Ecto neural progenitor cell (in vitro differentiated cells): ENCODE results near the gene SLC35G2.
A peak's percentile ranks its signal among the peaks of the same experiment; 100 is the strongest.
"Not testable (repeated sequence)": the region's sequence is repeated elsewhere in the genome, so short reads cannot be mapped to it uniquely, and the experiment has no call there.

ENCODE experiments used
- DNase-seq: peaks from one replicate; pipeline ENCODE4 v3.0.0-alpha.2; 2018; ENCODE audit warnings: low spot score

The SLC35G2 gene

DNA sequence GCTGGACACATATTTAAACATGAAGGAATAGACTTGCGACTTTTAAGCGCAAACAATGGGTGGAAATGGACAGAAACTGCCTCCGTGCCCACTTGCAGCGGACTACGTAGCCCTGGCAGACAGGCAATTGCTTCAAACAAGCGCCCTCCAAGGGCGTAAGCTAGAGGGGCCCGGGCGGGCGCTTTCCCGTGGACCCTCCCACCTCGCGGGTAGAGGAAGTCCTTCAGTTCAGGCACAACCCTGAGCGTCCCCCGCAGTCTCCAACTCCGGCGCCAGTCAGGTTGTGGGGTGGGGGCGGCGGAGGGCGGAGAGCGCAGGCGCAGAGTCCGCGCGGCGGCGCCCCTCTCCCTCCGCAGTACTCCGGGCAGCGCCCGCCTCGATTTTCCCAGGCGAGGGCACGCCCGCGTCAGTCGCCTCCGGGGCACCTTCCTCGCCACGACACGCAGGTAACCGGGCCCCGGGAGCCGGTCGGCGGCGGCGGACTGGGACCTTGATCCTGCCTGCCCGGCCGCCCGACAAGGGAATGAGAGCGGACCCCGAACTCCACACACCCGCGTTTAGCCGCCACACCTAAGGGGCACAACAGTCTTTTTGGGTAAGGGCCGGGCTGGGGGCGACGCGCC is at the start of gene SLC35G2:
Gene SLC35G2, plus strand, starts transcription at position 358 of the 623 bp plus-strand sequence. CDS start 35,335 bp downstream, outside the sequence.
- DNase-seq = peak; percentile 82

DNA sequence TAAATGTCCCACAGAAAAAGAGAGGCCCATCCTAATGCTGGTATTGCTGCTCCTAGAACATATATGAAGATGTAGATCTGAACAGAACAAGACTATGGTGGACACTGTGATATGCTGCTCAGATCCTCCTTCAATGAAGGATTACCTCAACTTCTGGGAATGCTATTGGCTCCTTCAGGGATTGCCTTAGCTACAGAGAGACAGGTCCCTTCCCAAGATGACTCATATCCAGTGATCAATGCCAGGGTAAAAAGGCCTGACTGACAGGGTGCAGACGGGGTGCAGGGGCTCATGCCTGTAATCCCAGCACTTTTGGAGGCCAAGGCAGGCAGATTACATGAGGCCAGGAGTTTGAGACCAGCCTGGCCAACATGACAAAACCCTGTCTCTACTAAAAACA is 46.2 kb upstream of the SLC35G2 start:
- DNase-seq = no peak

DNA sequence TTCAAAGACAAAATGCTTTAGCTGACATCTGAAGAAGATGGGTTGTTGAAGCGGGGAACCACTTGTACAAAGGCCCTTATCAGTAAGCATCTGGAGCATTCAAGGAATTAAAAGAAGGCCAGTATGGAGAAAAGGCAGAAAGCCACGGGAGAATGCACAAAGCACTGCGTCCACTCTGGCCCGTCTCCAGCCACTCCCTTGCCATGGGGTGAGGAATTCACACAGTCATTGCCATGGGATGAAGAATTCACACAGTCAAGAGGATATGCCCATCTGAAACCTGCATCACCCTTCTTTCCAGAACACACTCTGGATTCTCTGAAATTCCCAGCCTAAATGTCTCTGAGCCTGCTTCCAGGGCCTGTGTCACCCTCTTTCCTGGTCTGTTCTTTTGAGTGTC is 40.1 kb upstream of the SLC35G2 start:
- no peak for DNase-seq

DNA sequence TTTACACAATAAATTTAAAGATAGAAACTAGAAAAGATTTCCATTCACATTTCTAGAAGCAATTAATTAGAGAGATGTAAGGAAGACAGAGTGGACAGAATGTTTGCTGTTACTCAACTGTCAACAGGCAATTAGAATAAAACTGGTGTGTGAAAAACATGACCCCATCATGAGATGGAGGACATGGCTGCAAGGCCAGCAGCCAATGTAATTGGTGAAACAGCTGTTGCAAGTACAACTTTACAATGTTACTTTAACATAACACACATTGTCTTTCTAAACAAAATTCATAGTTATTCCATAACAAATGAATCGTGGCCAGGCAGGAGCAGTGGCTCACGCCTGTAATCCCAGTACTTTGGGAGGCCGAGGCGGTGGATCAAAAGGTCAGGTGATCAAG is 38.2 kb upstream of the SLC35G2 start:
- no peak for DNase-seq

DNA sequence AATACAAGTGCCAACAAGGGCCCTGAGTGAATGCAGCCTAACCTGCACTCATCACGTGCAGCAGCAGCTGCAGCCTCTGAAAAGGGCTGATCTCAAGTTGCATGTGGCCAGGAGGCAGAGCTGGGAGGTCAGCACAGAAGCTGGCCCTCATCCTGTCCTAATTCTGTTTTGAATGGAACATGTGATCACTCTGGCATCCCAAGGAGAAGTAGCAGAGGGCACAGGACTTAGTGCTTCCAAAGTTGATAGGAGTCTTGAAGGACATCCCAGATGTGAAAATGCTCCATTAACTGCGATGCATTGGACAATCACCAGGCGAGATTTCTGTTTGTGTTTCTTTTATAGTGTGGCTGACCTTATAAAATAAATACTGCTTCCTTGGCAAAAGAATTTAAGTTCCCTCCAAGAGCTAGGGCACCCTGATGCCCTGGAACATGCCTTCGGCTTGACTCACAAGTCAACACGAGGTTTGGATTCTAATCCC is 35.2 kb upstream of the SLC35G2 start:
- no peak for DNase-seq

DNA sequence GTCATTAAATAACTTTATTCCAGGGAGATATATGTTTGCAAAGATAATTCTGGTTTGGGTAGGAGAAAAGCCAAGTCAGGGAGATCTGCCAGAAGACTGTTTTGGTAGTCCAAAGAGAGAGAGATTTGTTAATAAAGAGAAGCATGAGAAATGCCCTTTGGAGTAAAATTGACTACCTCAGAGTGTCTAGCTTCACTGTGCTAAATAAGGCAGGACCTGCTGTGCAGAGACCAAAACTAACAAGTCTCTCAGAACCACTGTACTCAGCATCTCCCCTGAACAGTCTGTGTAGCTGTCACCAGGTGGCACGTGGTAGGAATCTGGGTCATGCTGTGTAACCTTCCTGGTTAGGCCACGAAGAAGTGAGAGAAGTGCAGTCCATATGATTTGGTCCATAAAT is 31.6 kb upstream of the SLC35G2 start:
- no peak for DNase-seq

DNA sequence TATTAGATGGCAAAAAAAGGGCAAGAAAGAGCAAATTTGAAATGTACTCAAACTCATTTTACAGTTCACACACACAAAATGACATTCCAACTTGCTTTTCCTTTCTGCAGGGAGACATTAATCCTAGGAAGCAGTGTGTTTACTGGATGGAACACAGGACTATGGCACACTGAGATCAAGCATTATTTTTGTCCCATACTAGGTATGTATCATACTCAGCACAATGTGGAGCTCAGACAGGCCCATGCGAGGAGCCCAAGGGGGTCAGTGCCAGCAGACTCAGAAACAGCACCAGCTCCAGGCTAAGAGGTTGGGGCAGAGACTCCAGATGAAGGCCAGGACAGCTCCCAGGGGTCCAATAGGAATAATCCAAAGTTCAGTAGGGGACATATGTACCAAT is 30.8 kb upstream of the SLC35G2 start:
- DNase-seq = no peak

DNA sequence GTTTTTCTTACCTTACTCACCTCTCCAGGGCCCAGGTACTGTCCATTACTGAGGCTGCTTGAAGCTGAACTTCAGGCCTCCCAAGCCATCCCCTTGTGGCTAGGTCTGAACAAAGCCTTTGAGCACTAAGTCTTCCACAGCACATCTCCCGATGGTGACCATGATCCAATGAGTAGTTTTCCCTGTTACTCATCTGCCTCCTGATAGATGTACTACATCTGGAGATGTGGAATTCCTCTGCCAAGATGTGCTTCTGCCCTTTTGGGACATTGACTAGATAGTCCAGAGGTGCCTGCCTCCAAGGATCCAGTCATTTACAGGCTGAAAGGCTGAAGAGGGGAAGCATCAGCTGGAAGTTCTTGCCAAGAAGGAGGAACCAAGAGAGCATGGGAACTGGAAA is 28.9 kb upstream of the SLC35G2 start:
- no peak for DNase-seq

DNA sequence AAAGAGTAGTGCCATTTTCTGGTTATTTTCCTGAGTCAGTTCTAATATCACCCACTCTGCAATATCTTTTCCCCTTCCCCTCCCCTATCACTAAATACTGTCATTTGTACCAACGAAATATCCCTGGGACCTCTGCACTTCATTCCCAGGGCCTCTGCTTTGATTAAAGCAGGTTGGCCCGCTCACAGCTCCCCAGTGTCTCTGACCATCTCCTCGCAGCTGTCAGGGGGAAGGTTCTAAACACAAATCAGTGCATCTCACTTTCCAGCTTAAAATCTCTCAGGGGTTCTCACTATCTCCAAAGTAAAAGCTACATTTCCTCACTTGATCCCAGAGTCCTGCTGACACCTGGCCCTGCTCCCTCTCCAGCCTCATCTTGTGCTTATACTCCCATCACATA is 28.1 kb upstream of the SLC35G2 start:
- DNase-seq = no peak

DNA sequence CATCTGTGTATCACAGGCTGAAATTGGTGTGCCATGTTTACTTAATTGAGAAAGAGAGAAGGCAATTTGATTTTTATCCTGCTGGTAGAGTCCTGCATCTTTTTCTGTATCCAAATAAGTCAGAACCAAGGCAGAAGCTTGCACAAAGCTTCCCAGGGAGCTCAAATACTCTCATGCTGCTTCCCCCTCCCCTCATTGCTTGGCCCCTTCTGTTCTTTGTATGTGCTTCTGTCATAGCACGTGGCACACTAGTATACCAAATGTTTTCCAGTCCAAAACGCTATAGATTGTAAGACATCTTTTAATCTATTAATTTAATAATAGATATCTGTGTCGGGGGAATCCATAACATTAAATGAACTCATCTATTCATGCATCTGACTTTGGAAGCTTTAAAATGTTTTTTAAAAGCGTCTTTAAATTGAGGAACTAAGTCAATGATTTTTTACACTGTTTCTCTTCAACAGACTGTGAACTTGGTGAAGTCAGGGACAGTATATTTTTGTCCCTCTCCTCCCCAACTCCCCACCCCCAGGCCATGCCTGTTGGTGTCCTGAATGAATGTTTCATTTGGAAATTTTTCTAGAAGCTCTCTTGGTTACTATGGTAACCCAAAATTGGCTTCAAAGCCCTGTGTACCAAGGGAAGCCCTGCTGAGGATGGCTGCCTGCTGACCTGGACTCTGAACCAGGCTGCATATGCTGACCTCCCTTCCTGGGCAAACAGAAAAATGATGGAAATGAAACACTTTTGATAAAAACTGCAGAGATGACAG is 26.2 kb upstream of the SLC35G2 start:
- no peak for DNase-seq

DNA sequence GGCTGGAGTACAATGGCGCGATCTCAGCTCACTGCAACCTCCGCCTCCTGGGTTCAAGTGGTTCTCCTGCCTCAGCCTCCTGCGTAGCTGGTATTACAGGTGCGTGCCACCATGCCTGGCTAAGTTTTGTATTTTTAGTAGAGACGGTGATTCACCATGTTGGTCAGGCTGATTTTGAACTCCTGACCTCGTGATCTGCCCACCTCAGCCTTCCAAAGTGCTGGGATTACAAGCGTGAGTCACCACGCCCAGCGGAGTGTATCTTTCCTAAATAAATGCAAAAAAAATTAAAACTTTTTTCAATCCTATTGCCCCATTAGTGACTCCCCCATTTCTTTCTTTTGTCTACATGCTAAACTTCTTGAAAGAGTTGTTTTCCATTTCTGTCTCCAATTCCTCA is 17.8 kb upstream of the SLC35G2 start:
- not testable (repeated sequence) for DNase-seq

DNA sequence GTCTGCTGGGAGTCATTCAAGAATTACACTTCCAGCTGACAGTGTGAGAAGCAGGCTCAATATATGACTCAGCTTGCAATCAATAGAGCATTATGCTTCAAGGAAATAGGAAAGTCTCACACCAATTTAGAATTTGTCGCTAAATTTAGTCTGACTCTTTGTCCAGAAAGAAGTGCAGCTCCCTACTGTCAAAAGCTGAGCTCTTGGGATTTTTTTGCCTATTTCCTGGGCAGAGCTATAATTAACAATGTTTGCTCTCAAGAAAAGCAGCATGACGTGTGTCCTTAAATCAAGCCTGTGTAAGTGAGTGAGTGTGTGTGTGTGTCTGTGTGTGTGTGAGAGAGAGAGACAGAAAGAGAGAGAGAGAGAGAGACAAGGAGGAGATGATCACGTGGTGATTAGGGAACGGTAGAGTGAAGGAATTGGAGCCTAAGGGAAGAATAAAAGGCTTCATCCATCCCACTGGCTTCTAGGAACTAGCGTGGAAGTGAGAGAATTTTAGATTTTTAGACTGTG is 16.4 kb upstream of the SLC35G2 start:
- no peak for DNase-seq

DNA sequence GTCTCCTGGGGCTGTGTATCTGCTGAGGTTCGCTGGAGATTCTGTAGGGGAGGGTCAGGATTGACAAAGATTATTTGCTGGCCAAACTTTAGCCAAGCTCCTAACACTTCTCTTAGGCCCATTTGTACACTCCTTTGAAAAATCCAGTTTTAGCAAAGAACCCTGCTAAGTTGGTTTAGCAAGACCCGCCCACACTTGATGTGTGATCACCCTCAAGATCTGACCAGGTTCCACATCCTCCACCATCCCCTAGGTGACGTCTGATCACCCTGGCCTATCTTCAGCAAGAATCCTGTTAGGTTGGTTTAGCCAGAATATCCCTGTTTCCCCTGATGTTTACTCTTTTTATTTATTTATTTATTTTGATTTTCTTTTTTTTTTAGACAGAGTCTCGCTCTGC is 14.8 kb upstream of the SLC35G2 start:
- no peak for DNase-seq

DNA sequence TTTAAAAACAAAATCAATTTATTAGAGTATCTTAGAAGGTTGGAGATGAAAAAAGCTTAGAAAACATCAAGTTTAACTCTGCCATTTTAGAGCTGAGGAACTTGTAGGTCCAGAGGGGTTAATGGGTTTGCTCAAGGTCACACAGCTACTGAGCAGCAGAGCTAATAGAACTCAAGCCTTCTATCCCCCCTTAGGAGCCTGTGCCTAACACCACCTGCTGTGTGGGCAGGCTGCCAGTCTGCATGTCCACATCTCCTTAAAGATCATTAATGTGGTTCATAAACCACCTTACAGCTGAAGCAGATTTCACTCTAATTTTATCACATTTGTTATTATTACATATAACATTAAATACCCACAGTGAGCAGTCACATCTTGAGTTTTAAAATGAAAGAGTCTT is 14.1 kb upstream of the SLC35G2 start:
- DNase-seq = no peak

DNA sequence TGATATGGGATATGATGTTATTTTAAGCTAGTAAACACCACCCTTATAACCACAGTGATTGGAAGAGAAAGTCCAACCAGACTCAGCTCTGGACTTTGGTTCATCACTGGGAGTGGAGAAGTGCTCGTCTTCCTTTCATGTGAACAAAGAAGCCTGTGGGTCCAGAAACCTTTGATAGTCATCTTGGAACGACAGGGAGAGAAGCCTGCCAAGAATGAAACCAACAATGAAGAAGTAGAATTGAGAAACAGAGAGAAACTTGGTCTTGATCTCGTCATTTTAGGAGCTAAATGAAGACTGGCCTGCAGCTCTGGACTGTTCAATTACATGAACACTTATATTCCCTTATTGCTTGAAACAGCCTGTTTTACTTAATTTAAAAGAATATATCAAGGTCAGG is 13.1 kb upstream of the SLC35G2 start:
- DNase-seq = no peak

DNA sequence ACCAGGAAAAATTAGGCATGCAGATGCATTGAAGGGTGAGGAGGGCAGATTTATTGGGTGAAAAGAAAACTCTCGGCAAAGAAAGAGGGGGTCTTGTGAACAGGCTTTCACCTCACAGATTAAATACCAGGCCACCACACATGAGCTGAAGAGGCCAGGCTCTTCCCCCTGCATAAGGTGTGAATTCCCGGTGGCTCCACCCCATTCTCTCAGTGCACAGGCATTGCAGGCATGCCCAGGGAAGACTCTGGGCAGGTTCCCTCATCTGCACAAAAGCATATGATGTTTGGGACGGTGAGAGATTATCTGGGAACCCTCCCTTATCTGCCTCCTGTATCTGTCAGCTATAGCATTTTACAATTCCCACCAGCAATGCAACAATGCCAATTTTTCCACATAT is 7.2 kb upstream of the SLC35G2 start:
- DNase-seq = no peak

DNA sequence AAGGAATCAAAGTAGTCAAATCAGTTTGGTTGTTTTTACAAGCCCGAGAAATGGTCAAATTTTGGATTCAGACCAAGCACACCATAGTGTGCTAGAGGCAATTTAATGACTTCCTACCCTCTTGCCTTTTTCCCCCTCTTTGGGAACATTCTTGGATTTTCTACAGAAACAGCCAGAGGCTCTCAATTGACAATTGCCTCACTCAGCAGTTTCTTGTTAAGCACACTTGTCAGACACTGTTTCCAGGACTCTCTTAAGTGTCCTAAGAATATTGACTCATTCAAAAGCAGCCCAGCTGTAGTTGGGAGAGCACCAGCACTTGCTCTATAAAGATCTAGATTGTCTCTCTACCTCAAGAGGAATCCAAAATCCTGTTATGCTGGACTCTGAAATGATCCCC is 1.5 kb upstream of the SLC35G2 start:
- no peak for DNase-seq

DNA sequence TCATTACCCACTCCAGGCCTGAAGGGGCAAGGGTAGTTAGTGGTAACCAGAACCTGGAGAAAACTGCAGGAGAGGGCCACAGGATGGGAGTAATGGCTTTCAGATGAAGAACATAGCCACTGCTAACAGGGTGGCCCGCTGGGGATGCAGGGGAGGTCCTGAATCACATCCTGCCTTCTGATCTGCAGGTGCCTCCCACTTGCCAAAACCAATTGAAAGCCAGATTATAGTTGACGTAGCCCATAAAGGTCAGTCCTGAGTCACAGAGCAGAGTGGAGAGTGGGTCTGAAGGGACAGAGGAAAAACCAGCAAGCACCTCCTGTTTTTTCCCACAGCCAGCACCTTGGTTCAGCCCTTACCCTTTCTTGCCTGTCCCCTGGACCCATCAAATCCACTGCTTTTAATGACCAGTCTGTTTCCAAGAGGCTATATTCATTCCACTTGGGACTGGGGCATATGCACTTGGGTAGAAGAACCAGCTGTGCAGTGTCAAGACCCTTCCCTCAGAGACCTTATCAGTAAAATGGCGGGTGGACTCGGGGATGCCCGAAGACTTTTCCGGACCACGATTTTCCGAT is 646 bp upstream of the SLC35G2 start:
- DNase-seq = peak; percentile 54

DNA sequence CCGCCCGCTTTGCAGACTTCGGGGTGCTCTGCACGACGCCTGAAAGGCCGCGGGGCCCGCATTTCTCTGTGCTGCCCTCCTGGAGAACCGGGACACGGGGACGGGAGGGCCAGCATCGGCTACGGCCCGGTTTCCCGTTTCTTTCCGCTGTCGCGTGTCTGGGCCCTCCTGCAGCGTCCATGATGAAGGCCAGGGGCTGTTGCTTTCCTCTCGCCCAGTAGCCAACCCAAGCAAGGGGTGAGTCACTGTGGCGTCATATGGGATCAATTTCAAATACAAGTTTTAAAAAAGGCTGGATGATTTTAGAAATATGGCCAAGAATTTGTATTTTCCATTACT is 435 bp downstream of the SLC35G2 start:
- DNase-seq = no peak

DNA sequence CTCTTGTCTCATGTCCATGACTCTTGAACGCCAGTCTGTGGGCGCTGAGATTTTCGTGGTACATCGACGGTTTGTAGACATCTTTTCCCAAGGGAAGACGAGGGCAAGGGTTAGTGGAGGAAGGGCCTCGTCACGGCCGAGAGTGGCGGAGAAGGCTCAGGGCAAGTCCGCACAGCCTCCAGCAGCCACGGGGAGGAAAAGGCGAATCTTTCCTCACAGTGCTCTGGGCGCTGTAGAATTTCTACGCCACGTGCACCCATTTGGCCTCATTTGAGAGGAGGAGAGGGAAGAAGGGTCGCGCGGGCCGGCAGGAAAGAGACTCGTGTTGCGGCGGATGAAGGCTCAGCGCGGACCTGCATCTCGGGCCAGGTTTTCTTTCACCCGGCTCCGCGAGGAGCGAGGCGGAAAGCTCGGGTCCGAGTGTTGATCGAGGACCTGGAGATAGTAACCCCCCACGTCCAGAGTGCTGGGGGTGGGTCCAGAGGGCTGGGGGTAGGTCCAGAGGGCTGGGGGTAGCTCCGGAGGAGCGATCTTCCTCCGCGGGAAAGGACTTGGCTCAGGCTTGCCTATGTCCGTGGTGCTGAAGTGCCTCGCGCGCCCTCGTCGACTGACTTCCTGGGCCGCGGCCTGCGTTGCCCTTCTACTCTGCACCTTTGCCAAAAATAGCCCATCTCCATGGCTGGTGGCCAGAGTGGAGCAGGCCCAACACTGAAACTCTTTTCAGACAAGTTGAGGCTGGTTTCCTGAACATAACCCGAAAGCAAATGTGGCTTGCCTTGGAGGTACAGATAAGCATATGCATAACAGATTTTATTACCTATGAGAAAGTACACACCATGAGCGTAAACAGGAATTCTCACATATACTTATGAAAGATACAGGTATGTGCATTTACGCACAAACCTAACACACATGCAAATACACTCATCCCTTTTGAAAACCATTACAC is 1.1 kb downstream of the SLC35G2 start:
- peak; percentile 73 for DNase-seq

DNA sequence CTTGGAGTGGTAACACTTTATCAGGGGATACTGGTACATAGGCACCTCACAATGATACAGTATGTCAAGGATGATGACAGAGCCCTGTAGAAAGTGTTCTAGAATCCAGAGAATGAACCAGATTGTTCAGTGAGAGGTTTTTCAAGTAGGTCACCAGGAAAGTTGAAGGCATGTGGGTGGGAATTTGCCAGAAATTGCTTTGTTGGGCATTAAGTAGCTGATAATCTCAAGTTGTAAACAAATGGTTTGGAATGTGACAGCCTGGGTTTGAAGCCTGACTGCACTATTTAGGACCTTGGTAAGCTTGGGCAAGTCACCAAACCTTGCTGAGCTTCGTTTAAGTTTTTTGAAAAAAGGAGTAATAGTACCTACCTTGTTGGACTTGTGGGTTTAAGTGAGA is 12.5 kb downstream of the SLC35G2 start:
- DNase-seq = no peak
